Urinary bladder (tissue), 4 donors: ENCODE results near the gene CAPZA1. TPM values are rescaled to one million over a fixed set of nuclear protein-coding genes. Genes with fewer than 3 reads are reported as not detected.

Experiments
- DNase-seq: peaks from one replicate; pipeline ENCODE4 v3.0.0-alpha.2; 2015; ENCODE audit errors: extremely low spot score
- H3K27ac ChIP-seq: one replicate; pipeline ENCODE4 v1.5.1; 2013; ENCODE audit warnings: low read depth, mild to moderate bottlenecking, moderate library complexity
- H3K36me3 ChIP-seq: one replicate; pipeline ENCODE4 v1.6.1; 2013; ENCODE audit warnings: mild to moderate bottlenecking, moderate library complexity; ENCODE audit not compliant: insufficient read depth
- H3K4me1 ChIP-seq: one replicate; pipeline ENCODE4 v1.6.1; 2013; ENCODE audit warnings: mild to moderate bottlenecking, moderate library complexity; ENCODE audit not compliant: insufficient read depth
- H3K4me3 ChIP-seq: one replicate; pipeline ENCODE4 v1.5.1; 2013; ENCODE audit warnings: low read depth, low read length
- WGBS: extraction: QIAGEN DNeasy Blood & Tissue Kit; methylation state at CpG from one replicate; pipeline ENCODE4 v1.1.7; 2013; 5-methylcytosine and 5-hydroxymethylcytosine counted together
- polyA plus RNA-seq: library from polyadenylated mRNA; stranded (reverse); fragments of 200-250 nt; gene quantifications from one replicate; pipeline ENCODE4 v1.2.3, GENCODE V29; 2013
- total RNA-seq: library from RNA; depleted of rRNA; stranded (reverse); fragments of >200 nt; gene quantifications from one replicate; pipeline ENCODE4 v1.2.3, GENCODE V29; 2014
- donor health status: healthy with polysubstance abuse.
- donor health status: healthy.

Gene CAPZA1
- total and polyA plus RNA-seq, 2 donors = 42.3 to 192 TPM

- WGBS = 43% methylated on average over 7 of the region's 7 CpGs
- Histone ChIP-seq H3K4me3 (peak overlapping the region; percentile 97), H3K36me3 (peaks cover 1% of the 10 kb centered on the region), H3K27ac (no peak overlapping the region), H3K4me1 (no peaks in the 10 kb centered on the region)
- no peak for DNase-seq
These were observed 56.2 kb downstream of the CAPZA1 start for GRCh38 chr1:112675728-112676381.

DNA sequence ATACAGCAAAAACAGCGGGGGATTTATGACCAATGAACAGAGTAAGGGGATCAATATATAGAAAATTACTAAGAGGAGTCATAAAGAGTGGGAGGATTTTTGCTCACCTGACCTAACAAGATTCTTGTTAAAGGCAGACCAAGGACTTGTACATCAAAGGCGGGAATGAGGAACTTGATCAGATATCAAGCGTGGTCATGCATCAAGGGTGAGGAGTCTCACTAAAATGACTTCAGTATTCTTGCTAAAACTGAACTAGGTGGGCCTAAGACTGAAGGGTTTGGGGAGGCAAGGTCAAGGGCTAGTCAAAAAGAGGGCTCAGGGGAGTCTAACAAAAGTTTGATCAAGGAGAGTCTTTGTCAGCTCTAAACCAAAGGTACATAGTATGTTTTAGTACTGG lies 56.9 kb downstream of the CAPZA1 start:
- no peak for DNase-seq
- H3K36me3 ChIP-seq = peaks cover 1% of the 10 kb centered on the region
- no peaks in the 10 kb centered on the region for H3K4me1 ChIP-seq
- no peak overlapping the region for H3K27ac ChIP-seq
- H3K4me3 ChIP-seq = no peak overlapping the region
- WGBS = 91% methylated on average over 3 of the region's 3 CpGs

DNA sequence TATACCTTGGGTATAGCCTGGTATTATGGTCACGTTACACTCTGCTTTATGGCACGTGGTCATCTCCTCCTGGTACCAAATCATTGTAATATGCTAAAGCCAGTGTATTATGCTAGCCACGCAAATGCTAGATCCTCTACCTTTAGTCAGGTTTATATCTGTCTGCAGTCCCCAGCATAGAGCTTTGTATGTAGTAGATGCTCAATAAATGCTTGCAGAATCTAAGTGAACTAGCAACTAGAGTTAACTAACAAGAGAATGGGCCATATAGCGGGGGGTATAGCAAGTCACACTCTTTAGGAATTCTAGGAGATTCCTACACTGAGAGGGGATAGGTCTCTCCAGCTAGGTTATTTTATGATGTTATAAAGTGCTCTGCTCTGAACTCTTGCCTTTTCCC lies 57.9 kb downstream of the CAPZA1 start:
- peaks cover 1% of the 10 kb centered on the region for H3K36me3 ChIP-seq
- H3K4me3 ChIP-seq = no peak overlapping the region
- H3K27ac ChIP-seq = no peak overlapping the region
- no peak for DNase-seq
- WGBS = 98% methylated on average over 4 of the region's 4 CpGs
- no peaks in the 10 kb centered on the region for H3K4me1 ChIP-seq

DNA sequence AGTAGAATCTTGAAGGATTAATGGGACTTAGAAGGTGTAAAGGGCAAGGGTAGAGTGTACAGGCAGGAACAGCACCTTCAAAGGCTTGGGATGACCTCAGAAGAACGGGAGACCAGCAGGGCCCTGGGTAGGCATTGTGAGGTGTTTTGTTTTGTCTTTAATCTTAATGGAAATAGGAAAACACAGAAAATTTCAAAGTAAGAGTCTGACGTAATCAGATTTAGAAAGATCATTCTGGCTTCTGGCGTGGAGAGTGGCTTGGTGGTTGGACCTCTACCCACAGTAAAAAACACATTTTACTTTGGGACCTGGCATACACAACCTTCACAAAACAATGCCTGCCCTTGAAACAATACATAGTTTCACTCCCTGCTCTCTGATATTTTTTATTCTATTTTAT lies 59.0 kb downstream of the CAPZA1 start:
- peaks cover 1% of the 10 kb centered on the region for H3K36me3 ChIP-seq
- no peak overlapping the region for H3K4me3 ChIP-seq
- no peaks in the 10 kb centered on the region for H3K4me1 ChIP-seq
- WGBS = 86% methylated on average over 3 of the region's 3 CpGs
- no peak for DNase-seq
- H3K27ac ChIP-seq = no peak overlapping the region

- Histone ChIP-seq H3K4me1 (peaks cover 2% of the 10 kb centered on the region), H3K36me3 (no peaks in the 10 kb centered on the region), H3K27ac (no peak overlapping the region), H3K4me3 (no peak overlapping the region)
- WGBS = 90% methylated on average over 5 of the region's 5 CpGs
- no peak for DNase-seq
These were observed 66.3 kb downstream of the CAPZA1 start for GRCh38 chr1:112685913-112686312.

GRCh38 chr1:112686417-112686816 lies 66.8 kb downstream of the CAPZA1 start:
- Histone ChIP-seq H3K36me3 (no peaks in the 10 kb centered on the region), H3K27ac (no peak overlapping the region), H3K4me3 (no peak overlapping the region), H3K4me1 (peaks cover 2% of the 10 kb centered on the region)
- WGBS = 72% methylated on average over 3 of the region's 3 CpGs
- DNase-seq = no peak

DNA sequence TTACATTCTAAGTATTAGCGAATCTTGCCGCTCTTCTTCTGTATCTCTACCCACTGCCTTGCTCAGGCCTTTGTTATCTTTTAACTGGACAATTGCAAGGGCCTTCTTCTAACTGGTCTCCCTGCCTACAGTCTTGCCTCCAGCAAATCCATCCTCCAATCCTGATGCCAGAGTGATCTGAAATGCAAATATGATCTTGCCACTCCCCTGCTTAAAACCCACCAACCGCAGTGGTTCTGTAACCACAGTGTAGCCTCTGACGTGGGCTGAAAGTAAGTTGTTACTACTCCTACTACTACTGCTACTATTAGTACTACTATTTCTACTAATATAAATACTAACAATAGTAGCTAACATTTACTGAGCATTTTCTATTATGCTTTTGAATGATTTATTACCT lies 67.2 kb downstream of the CAPZA1 start:
- Histone ChIP-seq H3K36me3 (no peaks in the 10 kb centered on the region), H3K4me1 (peaks cover 2% of the 10 kb centered on the region), H3K4me3 (no peak overlapping the region), H3K27ac (no peak overlapping the region)
- no peak for DNase-seq
- WGBS = 93% methylated on average over 4 of the region's 4 CpGs

- DNase-seq = no peak
- WGBS = 79% methylated on average over 4 of the region's 4 CpGs
- peak overlapping the region; percentile 76 for H3K27ac ChIP-seq
These were observed 67.7 kb downstream of the CAPZA1 start for GRCh38 chr1:112687361-112687760.

GRCh38 chr1:112687785-112688496 lies 68.3 kb downstream of the CAPZA1 start:
- DNase-seq = no peak
- 86% methylated on average over 13 of the region's 13 CpGs for WGBS
- Histone ChIP-seq H3K4me1 (peaks cover 2% of the 10 kb centered on the region), H3K27ac (peak overlapping the region; percentile 76), H3K4me3 (no peak overlapping the region), H3K36me3 (no peaks in the 10 kb centered on the region)

More at GRCh38 chr1:112687361-112687760, 67.7 kb downstream of the CAPZA1 start:
- Histone ChIP-seq H3K36me3 (no peaks in the 10 kb centered on the region), H3K4me3 (no peak overlapping the region), H3K4me1 (peaks cover 2% of the 10 kb centered on the region)

GRCh38 chr1:112688781-112689193 lies 69.2 kb downstream of the CAPZA1 start:
- Histone ChIP-seq H3K36me3 (no peaks in the 10 kb centered on the region), H3K4me1 (peaks cover 2% of the 10 kb centered on the region), H3K4me3 (no peak overlapping the region), H3K27ac (no peak overlapping the region)
- DNase-seq = no peak
- 64% methylated on average over 13 of the region's 13 CpGs for WGBS

- H3K36me3 ChIP-seq = no peaks in the 10 kb centered on the region
These were observed 69.7 kb downstream of the CAPZA1 start for GRCh38 chr1:112689196-112689841.

GRCh38 chr1:112689842-112690237 lies 70.2 kb downstream of the CAPZA1 start:
- Histone ChIP-seq H3K4me3 (no peak overlapping the region), H3K36me3 (peaks cover 3% of the 10 kb centered on the region), H3K4me1 (peaks cover 2% of the 10 kb centered on the region), H3K27ac (no peak overlapping the region)
- DNase-seq = no peak
- 91% methylated on average over 11 of the region's 11 CpGs for WGBS

More at GRCh38 chr1:112689196-112689841, 69.7 kb downstream of the CAPZA1 start:
- no peak overlapping the region for H3K27ac ChIP-seq
- DNase-seq = no peak
- H3K4me3 ChIP-seq = no peak overlapping the region
- 90% methylated on average over 9 of the region's 9 CpGs for WGBS
- H3K4me1 ChIP-seq = peaks cover 2% of the 10 kb centered on the region

GRCh38 chr1:112692681-112693080 lies 73.0 kb downstream of the CAPZA1 start:
- 96% methylated on average over 5 of the region's 5 CpGs for WGBS
- peaks cover 4% of the 10 kb centered on the region for H3K36me3 ChIP-seq
- DNase-seq = no peak
- no peak overlapping the region for H3K4me3 ChIP-seq
- no peak overlapping the region for H3K27ac ChIP-seq
- H3K4me1 ChIP-seq = peaks cover 1% of the 10 kb centered on the region

DNA sequence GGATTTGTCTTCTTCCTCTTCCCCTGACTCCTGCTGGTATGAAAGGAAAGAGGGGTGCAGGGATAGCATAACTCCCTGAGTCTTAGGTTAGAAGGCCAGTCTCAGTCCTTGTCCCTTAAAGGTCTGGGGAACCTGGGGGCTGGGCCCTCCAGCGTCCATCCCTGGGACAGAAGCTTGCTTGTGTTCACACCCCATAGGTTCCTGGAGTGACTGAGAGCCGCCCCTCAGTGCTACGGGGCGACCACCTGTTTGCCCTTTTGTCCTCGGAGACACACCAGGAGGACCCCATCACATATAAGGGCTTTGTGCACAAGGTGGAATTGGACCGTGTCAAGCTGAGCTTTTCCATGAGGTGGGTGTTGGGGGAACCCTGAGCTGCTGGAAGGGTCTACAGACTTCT lies 74.2 kb downstream of the CAPZA1 start:
- no peak for DNase-seq

More for the DNA sequence above, 74.2 kb downstream of the CAPZA1 start:
- H3K4me1 ChIP-seq = no peaks in the 10 kb centered on the region
- no peak overlapping the region for H3K4me3 ChIP-seq
- peaks cover 4% of the 10 kb centered on the region for H3K36me3 ChIP-seq
- no peak overlapping the region for H3K27ac ChIP-seq
- WGBS = 92% methylated on average over 6 of the region's 6 CpGs
